HG03103 (cell line): ENCODE results near the gene LRWD1.
"Not testable (repeated sequence)": the region's sequence is repeated elsewhere in the genome, so short reads cannot be mapped to it uniquely, and the experiment has no call there.

Experiments
- ATAC-seq: cut with Tn5 transposase; IDR thresholded peaks from one replicate; pipeline ENCODE4 v1.9.1; 2021; ENCODE audit warnings: low read depth; ENCODE audit not compliant: unreplicated experiment

Gene LRWD1

GRCh38 chr7:102439963-102440795 lies 24.6 kb upstream of the LRWD1 start:
- ATAC-seq = no peak

- ATAC-seq = peak; percentile 42
Measured at GRCh38 chr7:102444961-102445673, 19.7 kb upstream of the LRWD1 start.

GRCh38 chr7:102445674-102446071 lies 19.1 kb upstream of the LRWD1 start:
- no peak for ATAC-seq

- no peak for ATAC-seq
Measured at GRCh38 chr7:102446387-102447156, 18.2 kb upstream of the LRWD1 start.

- no peak for ATAC-seq
Measured at GRCh38 chr7:102447311-102447710, 17.5 kb upstream of the LRWD1 start.

- ATAC-seq = no peak
Measured at GRCh38 chr7:102449136-102449535, 15.6 kb upstream of the LRWD1 start.

GRCh38 chr7:102450242-102450641 lies 14.5 kb upstream of the LRWD1 start:
- ATAC-seq = no peak

- no peak for ATAC-seq
Measured at GRCh38 chr7:102451371-102452054, 13.3 kb upstream of the LRWD1 start.

- no peak for ATAC-seq
Measured at GRCh38 chr7:102452451-102452850, 12.3 kb upstream of the LRWD1 start.

- ATAC-seq = no peak
Measured at GRCh38 chr7:102453319-102453718, 11.5 kb upstream of the LRWD1 start.

GRCh38 chr7:102454468-102454867 lies 10.3 kb upstream of the LRWD1 start:
- ATAC-seq = no peak

GRCh38 chr7:102454932-102455331 lies 9.9 kb upstream of the LRWD1 start:
- not testable (repeated sequence) for ATAC-seq

GRCh38 chr7:102455596-102455995 lies 9.2 kb upstream of the LRWD1 start:
- ATAC-seq = no peak

- ATAC-seq = no peak
Measured at GRCh38 chr7:102456327-102456726, 8.5 kb upstream of the LRWD1 start.

- no peak for ATAC-seq
Measured at GRCh38 chr7:102457352-102457924, 7.3 kb upstream of the LRWD1 start.

GRCh38 chr7:102459221-102459844 lies 5.5 kb upstream of the LRWD1 start:
- no peak for ATAC-seq

GRCh38 chr7:102460467-102460866 lies 4.3 kb upstream of the LRWD1 start:
- ATAC-seq = no peak

GRCh38 chr7:102463841-102464576 lies 775 bp upstream of the LRWD1 start:
- no peak for ATAC-seq

- ATAC-seq = no peak
Measured at GRCh38 chr7:102466097-102466496, 1.3 kb downstream of the LRWD1 start.
